Measurements from ENCODE around the gene ELAVL2. TPM values are rescaled to one million over a fixed set of nuclear protein-coding genes. Genes with fewer than 3 reads are reported as not detected.

The ELAVL2 gene
- total RNA-seq, 4 donors from 2014 or later: 0.13 to 0.62 (median 0.25) TPM; not detected in 1

- no peaks in the 10 kb centered on the region for H3K4me1 ChIP-seq
- H3K9me3 ChIP-seq: no peaks in the 10 kb centered on the region
- H3K4me3 ChIP-seq: no peak overlapping the region
- 83% methylated on average over 4 to 5 of the region's 6 CpGs for WGBS, 2 donors (ENCODE audit: low coverage in 1 of 2)
- no peak for TF ChIP-seq EP300 (IDR thresholded peaks at IDR 0.05)
- no peak for TF ChIP-seq POLR2A (IDR thresholded peaks at IDR 0.05)
- no peak for TF ChIP-seq CTCF (IDR thresholded peaks at IDR 0.05)
- no peak for TF ChIP-seq POLR2AphosphoS5 (IDR thresholded peaks at IDR 0.05)
- no peak for ATAC-seq
- no peaks in the 10 kb centered on the region for H3K36me3 ChIP-seq
- no peaks in the 10 kb centered on the region for H3K27me3 ChIP-seq
- H3K27ac ChIP-seq: no peak overlapping the region
Measured at GRCh38 chr9:23672151-23672550, 153.9 kb downstream of the ELAVL2 start.

GRCh38 chr9:23669776-23670175, 156.3 kb downstream of the ELAVL2 start:
- TF ChIP-seq CTCF (IDR thresholded peaks at IDR 0.05) (no peak), EP300 (IDR thresholded peaks at IDR 0.05) (no peak)
- Histone ChIP-seq H3K27me3 (no peaks in the 10 kb centered on the region), H3K4me1 (no peaks in the 10 kb centered on the region), H3K36me3 (no peaks in the 10 kb centered on the region), H3K27ac (no peak overlapping the region), H3K9me3 (no peaks in the 10 kb centered on the region), H3K4me3 (no peak overlapping the region)
- ATAC-seq: no peak
- WGBS, 2 donors (ENCODE audit: low coverage in 1 of 2): 100% methylated on average over 1 of the region's 1 CpG

GRCh38 chr9:23665635-23666034, 160.4 kb downstream of the ELAVL2 start:
- no peaks in the 10 kb centered on the region for H3K27me3 ChIP-seq
- no peaks in the 10 kb centered on the region for H3K9me3 ChIP-seq
- WGBS, 2 donors (ENCODE audit: low coverage in 1 of 2): 71 to 76% methylated on average over 1 to 2 of the region's 2 CpGs
- no peak overlapping the region for H3K4me3 ChIP-seq
- no peaks in the 10 kb centered on the region for H3K4me1 ChIP-seq
- no peaks in the 10 kb centered on the region for H3K36me3 ChIP-seq
- ATAC-seq: no peak
- H3K27ac ChIP-seq: no peak overlapping the region
- no peak for TF ChIP-seq POLR2A (IDR thresholded peaks at IDR 0.05)
- TF ChIP-seq CTCF (IDR thresholded peaks at IDR 0.05): no peak
- no peak for TF ChIP-seq POLR2AphosphoS5 (IDR thresholded peaks at IDR 0.05)
- TF ChIP-seq EP300 (IDR thresholded peaks at IDR 0.05): no peak

GRCh38 chr9:23665051-23665450, 161.0 kb downstream of the ELAVL2 start:
- no peaks in the 10 kb centered on the region for H3K36me3 ChIP-seq
- TF ChIP-seq CTCF (IDR thresholded peaks at IDR 0.05): no peak
- no peak for TF ChIP-seq POLR2AphosphoS5 (IDR thresholded peaks at IDR 0.05)
- no peak for TF ChIP-seq EP300 (IDR thresholded peaks at IDR 0.05)
- TF ChIP-seq POLR2A (IDR thresholded peaks at IDR 0.05): no peak
- H3K9me3 ChIP-seq: no peaks in the 10 kb centered on the region
- no peaks in the 10 kb centered on the region for H3K27me3 ChIP-seq
- H3K27ac ChIP-seq: no peak overlapping the region
- no peak overlapping the region for H3K4me3 ChIP-seq
- WGBS, 2 donors (ENCODE audit: low coverage in 1 of 2): 75 to 86% methylated on average over 2 to 3 of the region's 3 CpGs
- ATAC-seq: no peak
- H3K4me1 ChIP-seq: no peaks in the 10 kb centered on the region

GRCh38 chr9:23663946-23664345, 162.1 kb downstream of the ELAVL2 start:
- H3K4me1 ChIP-seq: no peaks in the 10 kb centered on the region
- H3K9me3 ChIP-seq: no peaks in the 10 kb centered on the region
- H3K27ac ChIP-seq: no peak overlapping the region
- TF ChIP-seq POLR2A (IDR thresholded peaks at IDR 0.05): no peak
- no peak for TF ChIP-seq CTCF (IDR thresholded peaks at IDR 0.05)
- H3K36me3 ChIP-seq: no peaks in the 10 kb centered on the region
- H3K27me3 ChIP-seq: no peaks in the 10 kb centered on the region
- no peak overlapping the region for H3K4me3 ChIP-seq
- no peak for ATAC-seq
